Measurements from ENCODE around the gene LAMC3.

LAMC3 gene

GRCh38 chr9:131048820-131049219 is 39.8 kb downstream of the LAMC3 start:
- no peak for DNase-seq

- DNase-seq, result no peak
These were observed 41.1 kb downstream of the LAMC3 start for GRCh38 chr9:131049829-131050715.

DNA sequence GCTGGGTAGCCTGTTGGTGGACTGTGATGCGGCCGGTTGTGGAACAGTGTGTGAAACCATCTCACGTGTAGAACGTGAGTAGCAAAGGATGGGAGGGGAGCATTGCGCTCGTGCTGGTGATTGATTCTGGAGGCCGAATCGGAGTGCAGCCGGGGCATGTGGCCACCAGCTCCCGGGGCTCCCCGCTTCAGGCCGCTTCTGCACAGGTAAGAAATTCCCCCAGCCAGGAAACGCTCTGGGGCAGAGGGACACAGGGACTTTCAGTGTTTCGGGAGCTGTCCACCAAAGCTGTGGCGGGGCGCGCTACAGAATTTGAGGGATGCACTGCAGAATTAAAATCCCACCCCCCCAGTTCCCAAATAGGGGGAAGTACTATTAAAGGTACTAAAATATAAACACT is 41.9 kb downstream of the LAMC3 start:
- no peak for DNase-seq

- no peak for DNase-seq
These were observed 42.9 kb downstream of the LAMC3 start for GRCh38 chr9:131051592-131052517.

GRCh38 chr9:131053896-131054295 is 44.9 kb downstream of the LAMC3 start:
- no peak for DNase-seq

- DNase-seq, result no peak
These were observed 48.0 kb downstream of the LAMC3 start for GRCh38 chr9:131056781-131057506.

GRCh38 chr9:131060900-131061630 is 52.1 kb downstream of the LAMC3 start:
- DNase-seq, result no peak

DNA sequence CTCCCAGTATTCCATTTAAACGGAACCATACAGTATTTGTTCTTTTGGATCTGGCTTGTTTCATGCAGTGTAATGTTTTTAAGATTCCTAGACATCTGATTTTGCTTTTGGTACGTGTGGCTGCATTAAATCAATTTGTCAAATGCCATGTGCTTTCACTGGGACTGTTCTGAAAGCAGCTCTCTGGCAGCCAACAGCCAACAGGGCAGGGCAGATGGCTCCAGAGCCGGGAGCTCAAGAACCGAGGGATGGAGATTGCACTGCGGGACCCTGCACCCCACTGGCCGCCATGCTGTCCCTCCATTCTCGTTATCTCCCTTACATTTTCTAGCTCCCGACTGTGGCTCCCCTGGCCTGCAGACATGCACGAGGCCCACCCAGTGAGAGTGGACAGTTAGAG is 54.0 kb downstream of the LAMC3 start:
- no peak for DNase-seq

GRCh38 chr9:131065599-131065998 is 56.6 kb downstream of the LAMC3 start:
- DNase-seq, result no peak

GRCh38 chr9:131067625-131068024 is 58.7 kb downstream of the LAMC3 start:
- no peak for DNase-seq

DNA sequence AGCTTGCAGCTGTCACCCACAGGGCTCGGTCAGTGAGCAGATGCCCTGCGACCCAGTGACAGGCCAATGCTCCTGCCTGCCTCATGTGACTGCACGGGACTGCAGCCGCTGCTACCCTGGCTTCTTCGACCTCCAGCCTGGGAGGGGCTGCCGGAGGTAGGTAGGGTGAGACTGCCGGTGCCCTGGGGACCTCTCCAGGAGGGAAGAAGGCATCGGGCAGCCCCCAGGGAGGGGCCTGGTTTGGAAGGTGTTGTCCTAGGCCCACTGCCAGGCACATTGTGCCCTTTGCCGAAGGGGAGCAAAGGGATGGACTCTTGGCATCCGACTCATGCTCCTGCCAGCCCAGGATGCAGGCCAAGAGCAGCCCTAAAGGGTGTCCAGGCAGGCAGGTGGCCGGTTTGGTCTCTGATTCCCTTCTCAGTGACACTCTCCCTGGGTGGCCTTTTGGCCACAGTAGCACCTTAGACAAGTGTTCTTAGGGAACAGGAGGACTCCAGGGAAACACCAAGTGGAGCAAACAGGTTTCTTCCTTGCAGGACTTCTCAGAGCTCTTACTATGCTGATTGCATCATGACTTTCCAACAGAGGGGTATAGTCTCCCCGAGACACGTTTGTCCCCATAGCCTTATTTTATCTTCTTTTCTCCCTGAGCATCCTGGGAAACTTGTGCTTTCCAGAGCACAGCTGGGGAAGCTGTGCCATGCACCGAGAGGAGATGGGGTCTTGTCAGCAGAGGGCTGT is 59.3 kb downstream of the LAMC3 start:
- no peak for DNase-seq

- DNase-seq, result no peak
These were observed 60.7 kb downstream of the LAMC3 start for GRCh38 chr9:131069699-131070098.

GRCh38 chr9:131072107-131072870 is 63.3 kb downstream of the LAMC3 start:
- DNase-seq, result no peak

GRCh38 chr9:131072871-131073237 is 63.9 kb downstream of the LAMC3 start:
- no peak for DNase-seq

- DNase-seq, result no peak
These were observed 67.6 kb downstream of the LAMC3 start for GRCh38 chr9:131076347-131077195.

- no peak for DNase-seq
These were observed 69.7 kb downstream of the LAMC3 start for GRCh38 chr9:131078427-131079366.

GRCh38 chr9:131080589-131080988 is 71.6 kb downstream of the LAMC3 start:
- DNase-seq, result no peak

DNA sequence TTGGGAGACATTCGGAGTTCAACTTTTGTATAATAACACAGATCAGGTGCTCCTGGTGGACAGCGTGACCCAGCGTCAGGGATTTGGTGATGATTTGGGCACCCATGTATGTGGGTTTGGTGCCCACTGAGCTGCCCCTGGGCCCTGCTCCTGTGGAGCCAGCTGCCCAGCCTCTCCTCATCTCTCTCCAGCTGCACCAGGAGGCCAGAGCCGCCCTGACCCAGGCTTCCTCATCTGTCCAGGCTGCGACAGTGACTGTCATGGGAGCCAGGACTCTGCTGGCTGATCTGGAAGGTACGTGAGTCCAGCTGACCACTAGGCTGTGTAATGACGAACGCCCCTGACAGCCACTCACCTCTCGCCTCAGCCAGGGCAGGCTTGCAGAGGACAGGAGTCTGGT is 72.9 kb downstream of the LAMC3 start:
- DNase-seq, result no peak
